Measurements from ENCODE around the gene PSKH1.

- no peak for TF ChIP-seq BACH2 (CRISPR knock-in tag; IDR thresholded peaks at IDR 0.05; ENCODE audit: borderline replicate concordance)
- TF ChIP-seq ZNF565 (CRISPR knock-in tag; conservative IDR thresholded peaks at IDR 0.05; ENCODE audit: low read depth) = no peak
- no peak for TF ChIP-seq ARNTL (CRISPR knock-in tag; IDR thresholded peaks at IDR 0.05; ENCODE audit: borderline replicate concordance, low read depth)
- no peak for TF ChIP-seq PATZ1 (CRISPR knock-in tag; IDR thresholded peaks at IDR 0.05; ENCODE audit: borderline replicate concordance)
- no peak for TF ChIP-seq ZFP3 (CRISPR knock-in tag; IDR thresholded peaks at IDR 0.05)
- TF ChIP-seq ZFP30 (CRISPR knock-in tag; IDR thresholded peaks at IDR 0.05) = no peak
- TF ChIP-seq CREB5 (CRISPR knock-in tag; IDR thresholded peaks at IDR 0.05; ENCODE audit: low read depth) = no peak
- TF ChIP-seq TOX (CRISPR knock-in tag; IDR thresholded peaks at IDR 0.05; ENCODE audit: borderline replicate concordance) = no peak
- no peak for TF ChIP-seq GLIS3 (CRISPR knock-in tag; IDR thresholded peaks at IDR 0.05)
- no peak for TF ChIP-seq ZNF70 (CRISPR knock-in tag; IDR thresholded peaks at IDR 0.05)
Measured at GRCh38 chr16:67969254-67970039, 76.4 kb downstream of the PSKH1 start.
